T-helper 2 cell treated with Interferon-gamma antibody and Interleukin-4, amounts not matched to agents 5 μg/mL and 100 μg/mL, for 36 hours (primary cell): ENCODE measurements around the gene GTF3A.

Experiments
- DNase-seq: peaks from one replicate; pipeline ENCODE4 v3.0.0; 2021; ENCODE audit warnings: low spot score
- H3K27ac Mint-ChIP-seq: one replicate; pipeline ENCODE4 v1.8.0; 2021; ENCODE audit warnings: mild to moderate bottlenecking, mixed read lengths
- H3K27me3 Mint-ChIP-seq: one replicate; pipeline ENCODE4 v1.8.0; 2021; ENCODE audit warnings: low read depth, mixed read lengths
- H3K36me3 Mint-ChIP-seq: one replicate; pipeline ENCODE4 v1.8.0; 2021; ENCODE audit warnings: low read depth, mixed read lengths
- H3K4me1 Mint-ChIP-seq: one replicate; pipeline ENCODE4 v1.8.0; 2021; ENCODE audit warnings: low read depth, mixed read lengths
- H3K4me3 Mint-ChIP-seq: one replicate; pipeline ENCODE4 v1.8.0; 2022; ENCODE audit warnings: mild to moderate bottlenecking, moderate library complexity, mixed read lengths
- H3K9me3 Mint-ChIP-seq: one replicate; pipeline ENCODE4 v1.8.0; 2021; ENCODE audit warnings: mixed read lengths

The GTF3A gene

GRCh38 chr13:27424246-27425157 is at the start of gene GTF3A:
Gene GTF3A, plus strand, starts transcription at chr13:27424619.
- DNase-seq: peak; percentile 91
- Mint-ChIP-seq H3K9me3 (no peaks in the 10 kb centered on the region), H3K4me3 (peak within 1 kb of the TSS; percentile 90), H3K27ac (peak within 1 kb of the TSS; percentile 97), H3K4me1 (peaks cover 44% of the 10 kb centered on the region), H3K36me3 (peaks cover 38% of the 10 kb centered on the region), H3K27me3 (no peaks in the 10 kb centered on the region)

GRCh38 chr13:27374650-27375049 is 49.8 kb upstream of the GTF3A start:
- Mint-ChIP-seq H3K4me1 (peaks cover 11% of the 10 kb centered on the region), H3K9me3 (no peaks in the 10 kb centered on the region), H3K36me3 (no peaks in the 10 kb centered on the region), H3K4me3 (no peak overlapping the region), H3K27me3 (peaks cover 11% of the 10 kb centered on the region), H3K27ac (no peak overlapping the region)
- DNase-seq: peak; percentile 57

- H3K9me3 Mint-ChIP-seq: no peaks in the 10 kb centered on the region
- H3K27ac Mint-ChIP-seq: no peak overlapping the region
- H3K36me3 Mint-ChIP-seq: no peaks in the 10 kb centered on the region
- peaks cover 11% of the 10 kb centered on the region for H3K27me3 Mint-ChIP-seq
- DNase-seq: peak; percentile 21
- H3K4me1 Mint-ChIP-seq: peaks cover 5% of the 10 kb centered on the region
- no peak overlapping the region for H3K4me3 Mint-ChIP-seq
Observed at GRCh38 chr13:27375686-27376326, 48.6 kb upstream of the GTF3A start.

- no peaks in the 10 kb centered on the region for H3K9me3 Mint-ChIP-seq
- no peak overlapping the region for H3K27ac Mint-ChIP-seq
- peaks cover 7% of the 10 kb centered on the region for H3K27me3 Mint-ChIP-seq
- no peak for DNase-seq
- no peaks in the 10 kb centered on the region for H3K36me3 Mint-ChIP-seq
- peaks cover 5% of the 10 kb centered on the region for H3K4me1 Mint-ChIP-seq
- H3K4me3 Mint-ChIP-seq: no peak overlapping the region
Observed at GRCh38 chr13:27379126-27379525, 45.3 kb upstream of the GTF3A start.

GRCh38 chr13:27379694-27380641 is 44.5 kb upstream of the GTF3A start:
- DNase-seq: peak; percentile 45
- H3K36me3 Mint-ChIP-seq: no peaks in the 10 kb centered on the region
- H3K4me1 Mint-ChIP-seq: peaks cover 1% of the 10 kb centered on the region
- no peaks in the 10 kb centered on the region for H3K9me3 Mint-ChIP-seq
- peaks cover 6% of the 10 kb centered on the region for H3K27me3 Mint-ChIP-seq
- H3K27ac Mint-ChIP-seq: no peak overlapping the region
- no peak overlapping the region for H3K4me3 Mint-ChIP-seq

GRCh38 chr13:27381601-27382000 is 42.8 kb upstream of the GTF3A start:
- H3K4me1 Mint-ChIP-seq: peaks cover 1% of the 10 kb centered on the region
- no peak overlapping the region for H3K27ac Mint-ChIP-seq
- H3K27me3 Mint-ChIP-seq: peaks cover 6% of the 10 kb centered on the region
- no peaks in the 10 kb centered on the region for H3K9me3 Mint-ChIP-seq
- H3K36me3 Mint-ChIP-seq: no peaks in the 10 kb centered on the region
- no peak for DNase-seq
- H3K4me3 Mint-ChIP-seq: no peak overlapping the region

- peaks cover 3% of the 10 kb centered on the region for H3K27me3 Mint-ChIP-seq
- no peaks in the 10 kb centered on the region for H3K36me3 Mint-ChIP-seq
- DNase-seq: no peak
- H3K27ac Mint-ChIP-seq: no peak overlapping the region
- no peaks in the 10 kb centered on the region for H3K9me3 Mint-ChIP-seq
- peaks cover 1% of the 10 kb centered on the region for H3K4me1 Mint-ChIP-seq
- H3K4me3 Mint-ChIP-seq: no peak overlapping the region
Observed at GRCh38 chr13:27383104-27383921, 41.1 kb upstream of the GTF3A start.

- Mint-ChIP-seq H3K27ac (no peak overlapping the region), H3K9me3 (no peaks in the 10 kb centered on the region), H3K4me3 (no peak overlapping the region), H3K36me3 (no peaks in the 10 kb centered on the region), H3K4me1 (peaks cover 1% of the 10 kb centered on the region), H3K27me3 (peaks cover 3% of the 10 kb centered on the region)
- DNase-seq: no peak
Observed at GRCh38 chr13:27384285-27384684, 40.1 kb upstream of the GTF3A start.

- Mint-ChIP-seq H3K4me1 (no peaks in the 10 kb centered on the region), H3K27ac (no peak overlapping the region), H3K9me3 (no peaks in the 10 kb centered on the region), H3K36me3 (no peaks in the 10 kb centered on the region), H3K4me3 (no peak overlapping the region), H3K27me3 (peaks cover 8% of the 10 kb centered on the region)
- no peak for DNase-seq
Observed at GRCh38 chr13:27388241-27388640, 36.2 kb upstream of the GTF3A start.

- DNase-seq: no peak
- H3K36me3 Mint-ChIP-seq: no peaks in the 10 kb centered on the region
- H3K27ac Mint-ChIP-seq: no peak overlapping the region
- no peaks in the 10 kb centered on the region for H3K4me1 Mint-ChIP-seq
- no peak overlapping the region for H3K4me3 Mint-ChIP-seq
- no peaks in the 10 kb centered on the region for H3K9me3 Mint-ChIP-seq
- H3K27me3 Mint-ChIP-seq: peaks cover 13% of the 10 kb centered on the region
Observed at GRCh38 chr13:27389891-27390290, 34.5 kb upstream of the GTF3A start.

GRCh38 chr13:27391471-27391870 is 32.9 kb upstream of the GTF3A start:
- Mint-ChIP-seq H3K36me3 (no peaks in the 10 kb centered on the region), H3K9me3 (no peaks in the 10 kb centered on the region), H3K27ac (no peak overlapping the region), H3K27me3 (peaks cover 17% of the 10 kb centered on the region), H3K4me3 (no peak overlapping the region), H3K4me1 (no peaks in the 10 kb centered on the region)
- no peak for DNase-seq

GRCh38 chr13:27393101-27393500 is 31.3 kb upstream of the GTF3A start:
- Mint-ChIP-seq H3K9me3 (no peaks in the 10 kb centered on the region), H3K4me1 (no peaks in the 10 kb centered on the region), H3K4me3 (no peak overlapping the region), H3K27me3 (peaks cover 18% of the 10 kb centered on the region), H3K36me3 (no peaks in the 10 kb centered on the region), H3K27ac (no peak overlapping the region)
- no peak for DNase-seq

GRCh38 chr13:27395007-27395510 is 29.4 kb upstream of the GTF3A start:
- Mint-ChIP-seq H3K4me1 (no peaks in the 10 kb centered on the region), H3K36me3 (no peaks in the 10 kb centered on the region), H3K4me3 (no peak overlapping the region), H3K27ac (no peak overlapping the region), H3K27me3 (peaks cover 18% of the 10 kb centered on the region), H3K9me3 (no peaks in the 10 kb centered on the region)
- no peak for DNase-seq
